ENCODE measurements around the gene KCNH1.
"Not testable (repeated sequence)": the region's sequence is repeated elsewhere in the genome, so short reads cannot be mapped to it uniquely, and the experiment has no call there.

KCNH1 gene

DNA sequence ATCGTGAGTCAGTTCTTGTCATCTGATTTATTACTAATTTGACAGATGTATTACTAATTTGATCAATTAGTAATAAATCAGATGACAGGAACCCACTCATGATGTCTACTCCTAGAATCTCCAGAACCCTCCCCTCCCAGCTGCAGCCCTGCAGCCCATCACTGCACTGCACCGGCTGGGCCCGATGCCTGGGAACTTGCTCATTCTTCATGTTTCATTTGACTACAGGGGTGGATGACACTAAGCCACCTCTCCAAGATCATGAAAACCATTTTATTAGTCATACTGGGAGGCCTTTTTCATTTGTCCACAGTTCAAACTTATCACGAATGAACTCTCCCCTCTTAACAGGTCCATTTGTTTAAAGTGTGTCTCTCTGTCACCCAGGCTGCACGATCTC is 41.0 kb downstream of the KCNH1 start:
- no peak for DNase-seq

DNA sequence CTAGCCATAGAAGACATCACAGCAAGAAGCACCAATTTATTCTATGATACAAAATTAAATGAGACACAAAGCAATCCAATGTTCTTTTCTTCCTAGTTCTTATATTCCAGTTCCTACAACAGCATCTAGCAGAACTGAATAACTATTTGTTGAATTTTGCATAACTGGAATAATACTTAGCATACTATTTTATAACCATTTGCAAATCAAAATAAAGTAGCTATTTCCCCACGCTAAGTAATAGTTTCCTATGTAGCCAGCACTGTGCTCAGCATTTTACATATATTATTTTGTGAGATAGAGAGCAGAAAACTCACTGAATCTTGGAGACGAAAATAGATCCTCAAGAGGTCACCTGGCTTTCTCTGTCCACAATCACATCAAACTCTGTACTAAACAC is 42.1 kb downstream of the KCNH1 start:
- no peak for DNase-seq

DNA sequence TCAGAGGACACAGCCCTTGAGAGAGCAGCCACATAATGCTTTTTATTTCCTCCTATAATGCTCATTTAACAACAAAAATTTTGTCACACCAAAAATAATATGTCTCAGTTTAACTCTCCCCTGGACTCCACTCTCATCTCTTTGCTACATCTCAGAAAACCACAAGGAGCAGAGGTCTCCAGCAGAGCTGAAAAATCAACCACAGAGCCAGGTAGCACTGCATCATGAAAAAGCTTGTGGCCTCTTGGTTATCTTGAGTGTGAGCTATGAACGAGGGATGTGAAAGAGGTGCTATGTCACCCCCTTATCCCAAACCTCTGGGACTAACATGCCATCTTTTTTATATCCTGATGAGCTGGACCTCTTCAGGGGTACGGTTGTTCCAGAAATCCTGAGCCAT is 44.4 kb downstream of the KCNH1 start:
- DNase-seq: no peak

DNA sequence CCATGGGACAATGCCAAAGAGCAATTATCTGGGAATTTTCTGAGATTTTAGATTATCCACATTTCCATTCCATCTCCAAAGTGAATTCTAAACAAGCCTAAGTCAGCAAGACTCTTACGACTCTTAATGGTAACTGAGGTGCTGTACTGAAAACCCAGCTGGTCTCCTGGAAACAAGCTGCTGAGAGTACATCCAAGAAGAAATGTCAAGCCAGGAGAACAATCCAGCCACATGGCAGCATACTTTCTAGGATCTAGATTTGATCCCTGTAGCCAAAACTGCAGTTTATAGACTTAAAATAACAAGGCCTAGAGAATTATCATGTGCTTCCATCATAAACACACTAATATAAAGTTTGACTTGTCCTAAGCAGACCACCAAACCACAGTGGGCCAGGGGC is 45.8 kb downstream of the KCNH1 start:
- no peak for DNase-seq

DNA sequence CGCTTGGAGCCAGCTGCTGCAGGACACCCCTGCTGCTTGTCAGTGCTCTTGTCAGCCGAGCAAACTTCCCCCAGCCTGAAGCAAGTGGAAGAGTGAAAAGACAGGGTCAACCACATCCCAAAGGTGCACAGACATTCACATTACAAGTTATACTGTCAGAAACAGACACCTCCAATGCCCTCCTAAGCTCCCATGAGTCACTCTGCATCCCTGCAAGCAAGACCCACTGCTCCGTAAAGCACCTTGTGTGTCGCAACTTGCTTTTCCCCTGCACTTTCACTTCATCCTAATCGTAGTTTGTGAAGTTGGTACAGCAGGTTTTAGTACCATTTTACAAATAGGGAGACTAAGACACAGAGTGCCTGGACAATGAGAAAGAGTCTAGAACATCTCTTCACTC is 51.1 kb downstream of the KCNH1 start:
- DNase-seq: no peak

DNA sequence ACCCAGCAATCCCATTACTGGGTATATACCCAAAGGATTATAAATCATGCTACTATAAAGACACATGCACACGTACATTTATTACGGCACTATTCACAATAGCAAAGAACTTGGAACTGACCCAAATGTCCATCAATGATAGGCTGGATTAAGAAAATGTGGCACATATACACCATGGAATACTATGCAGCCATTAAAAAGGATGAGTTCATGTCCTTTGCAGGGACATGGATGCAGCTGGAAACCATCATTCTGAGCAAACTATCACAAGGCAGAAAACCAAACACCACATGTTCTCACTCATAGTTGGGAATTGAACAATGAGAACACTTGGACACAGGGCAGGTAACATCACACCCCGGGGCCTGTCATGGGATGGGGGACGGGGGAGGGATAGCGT is 52.5 kb downstream of the KCNH1 start:
- DNase-seq: not testable (repeated sequence)

DNA sequence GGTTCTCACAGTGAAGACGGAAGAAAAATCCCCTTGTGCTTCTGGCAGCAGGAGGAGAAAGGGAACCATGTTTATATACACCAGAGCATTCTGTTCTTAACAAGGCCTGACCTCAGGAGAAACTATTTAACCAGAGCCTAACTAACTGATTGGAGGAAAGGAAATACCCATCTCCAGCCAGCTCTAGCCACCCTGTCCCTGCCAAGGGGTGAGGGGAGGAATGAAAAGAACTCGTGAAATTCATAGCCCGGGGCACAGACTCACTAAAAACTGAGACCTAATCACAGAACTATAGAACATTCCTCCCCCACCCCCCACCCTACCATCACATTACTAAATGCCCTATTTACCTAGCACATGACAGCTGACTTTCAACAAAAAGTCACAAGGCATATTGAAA is 65.0 kb downstream of the KCNH1 start:
- no peak for DNase-seq

DNA sequence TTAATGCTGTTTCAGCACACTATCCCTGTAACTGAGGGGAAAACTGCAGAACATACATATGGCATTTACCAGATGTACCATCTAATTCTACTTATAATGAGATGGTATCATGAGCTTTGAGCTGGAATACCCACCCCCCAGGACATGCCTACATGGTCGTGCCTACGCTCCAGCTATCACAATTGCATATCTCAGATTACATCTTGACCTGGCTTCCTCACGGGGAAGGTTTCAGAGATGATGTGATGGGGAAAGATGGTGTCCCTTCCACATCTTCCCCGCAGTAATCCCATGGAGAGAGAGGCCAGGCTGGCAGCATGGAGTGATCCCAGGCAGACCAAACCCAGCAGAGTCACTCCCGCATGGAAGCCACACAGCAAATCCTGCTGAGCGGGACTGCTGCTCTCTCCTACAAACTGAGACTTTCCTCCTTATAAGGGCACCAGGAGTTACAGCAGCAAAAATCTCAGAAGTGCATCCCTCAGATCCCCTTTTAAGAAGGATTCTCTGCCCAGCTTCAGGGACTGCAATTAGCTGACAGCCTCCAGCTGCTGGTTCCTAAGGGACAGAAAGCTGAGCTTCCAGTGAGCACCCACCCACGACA is 67.1 kb downstream of the KCNH1 start:
- DNase-seq: no peak

DNA sequence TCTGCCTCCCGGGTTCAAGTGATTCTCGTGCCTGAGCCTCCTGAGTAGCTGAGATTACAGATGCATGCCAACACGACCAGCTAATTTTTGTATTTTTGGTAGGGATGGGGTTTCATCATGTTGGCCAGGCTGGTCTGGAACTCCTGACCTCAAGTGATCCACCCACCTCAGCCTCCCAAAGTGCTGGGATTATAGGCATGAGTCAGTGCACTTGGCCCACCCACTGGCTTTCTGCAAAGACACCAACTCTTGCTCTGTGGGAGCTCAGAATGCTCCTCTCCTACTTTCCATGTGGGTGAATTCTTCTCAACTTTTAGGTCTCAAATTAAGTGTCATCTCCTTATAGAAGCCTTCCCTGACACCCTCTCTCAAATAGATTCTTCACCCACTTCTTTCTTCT is 92.1 kb downstream of the KCNH1 start:
- DNase-seq: not testable (repeated sequence)

DNA sequence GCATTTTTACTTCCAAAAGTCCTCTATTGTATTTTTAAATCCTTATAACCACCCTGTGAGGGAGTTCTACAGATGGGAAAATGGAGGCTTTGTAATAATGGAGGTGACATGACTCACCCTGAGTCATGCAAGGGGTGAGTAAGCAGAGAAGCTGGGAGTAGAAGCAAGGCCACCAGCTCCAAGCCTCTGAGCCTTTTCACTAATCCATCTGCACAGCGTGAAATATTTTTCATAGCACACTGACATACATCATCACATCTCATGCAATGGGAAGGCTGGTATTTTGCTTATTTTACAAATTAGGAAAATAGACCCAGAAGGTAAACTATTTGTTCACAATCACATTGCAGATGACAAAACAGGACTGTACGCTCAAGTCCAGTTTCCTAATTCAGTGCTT is 96.9 kb downstream of the KCNH1 start:
- no peak for DNase-seq

DNA sequence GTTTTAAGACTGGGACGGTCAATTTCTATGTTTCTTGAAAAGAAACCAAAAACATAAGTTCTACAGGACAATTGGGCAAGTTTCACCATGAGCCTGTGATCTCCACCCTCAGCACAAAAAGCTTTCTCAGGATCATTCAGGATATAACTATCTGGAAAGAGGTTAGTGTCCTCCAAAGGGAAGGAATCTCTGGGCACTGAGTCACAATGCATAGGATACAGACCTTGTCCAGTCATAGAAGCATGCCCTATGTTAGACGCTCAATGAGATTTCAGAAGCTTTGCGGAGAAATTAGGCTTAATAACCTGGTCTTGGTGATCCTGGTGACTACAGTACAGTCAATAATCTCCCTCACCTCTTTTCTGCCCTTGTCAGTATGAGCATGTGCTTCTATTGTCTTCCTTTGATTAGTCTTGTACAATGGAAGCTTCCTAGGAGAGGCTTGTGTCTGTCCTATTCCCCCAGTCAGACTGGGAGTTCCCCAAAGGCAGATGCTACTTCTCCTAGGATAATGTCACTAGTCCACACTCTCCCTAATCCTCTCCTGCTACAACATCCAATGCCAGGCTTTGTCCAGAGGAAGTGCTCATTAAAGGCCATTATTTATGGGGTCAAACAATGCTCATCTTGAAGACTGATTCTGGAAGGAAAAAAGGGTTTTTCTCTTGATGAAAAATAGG is 97.4 kb downstream of the KCNH1 start:
- DNase-seq: no peak

DNA sequence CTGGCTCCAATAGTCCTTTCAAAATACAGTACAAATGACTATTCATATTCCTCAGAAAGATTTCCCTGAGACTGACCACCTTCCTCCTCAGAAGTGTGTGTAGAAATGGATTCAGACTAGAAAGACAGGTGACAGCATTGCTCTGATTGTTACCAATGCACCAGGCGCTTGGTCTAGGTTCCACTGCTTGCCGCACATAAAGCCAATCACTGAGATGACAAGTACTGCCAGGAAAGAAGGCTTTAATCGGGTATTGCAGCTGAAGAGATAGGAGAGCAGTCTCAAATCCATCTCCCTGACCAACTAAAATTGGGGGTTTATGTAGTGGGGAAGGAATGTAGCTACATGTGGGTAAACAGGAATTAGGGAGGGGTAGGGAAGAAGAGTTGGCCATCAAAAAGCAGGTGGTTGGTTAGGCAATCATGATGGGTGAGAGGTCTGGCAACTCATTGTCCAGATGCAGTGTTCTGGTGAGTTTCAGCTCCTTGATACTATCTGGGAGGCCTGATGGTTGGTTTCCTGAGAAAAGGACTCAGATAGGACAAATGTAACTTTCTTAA is 98.0 kb downstream of the KCNH1 start:
- DNase-seq: no peak

DNA sequence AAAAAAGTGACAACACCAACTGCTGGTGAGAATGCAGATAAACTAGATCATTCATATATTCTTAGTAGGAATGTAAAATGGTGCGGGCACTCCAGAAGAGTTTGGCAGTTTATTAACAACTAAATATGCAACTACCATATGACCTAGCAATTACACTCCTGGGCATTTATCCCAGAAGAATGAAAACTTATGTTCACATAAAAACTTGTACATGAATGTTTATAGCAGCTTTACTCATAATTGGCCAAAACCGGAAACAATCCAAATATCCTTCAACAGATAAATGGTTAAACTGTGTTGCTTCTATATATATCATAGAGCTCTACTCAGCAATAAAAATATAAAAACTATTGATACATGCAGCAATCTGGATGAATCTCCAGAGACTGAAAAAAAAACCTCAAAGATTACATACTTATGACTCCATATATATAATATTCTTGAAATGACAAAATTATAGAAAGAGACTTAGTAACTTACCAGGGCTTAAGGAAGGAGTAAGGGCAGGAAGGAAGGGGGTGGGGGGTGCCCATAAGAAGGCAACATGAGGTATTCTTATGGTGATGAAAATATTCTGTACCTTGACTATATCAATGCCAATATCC is 99.9 kb downstream of the KCNH1 start:
- no peak for DNase-seq

DNA sequence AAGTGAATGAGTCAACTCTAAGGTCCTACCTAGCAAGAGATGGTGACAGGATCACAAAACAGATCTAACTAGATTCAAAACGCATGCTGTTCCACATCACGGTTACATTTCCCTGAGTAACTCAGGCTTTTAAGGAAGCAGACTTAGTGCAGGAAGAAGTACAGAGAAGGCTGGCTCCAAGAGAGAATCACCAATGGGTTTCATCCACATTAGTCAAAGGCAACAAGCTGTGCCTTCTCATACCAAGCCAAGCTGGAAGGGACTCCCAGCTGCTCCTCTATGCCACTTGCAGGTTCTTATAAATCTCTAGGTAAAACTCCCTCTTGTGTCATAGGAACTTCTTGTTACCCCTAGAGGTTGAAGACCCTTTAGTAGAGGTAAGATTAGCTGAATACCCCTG is 109.0 kb downstream of the KCNH1 start:
- DNase-seq: no peak

DNA sequence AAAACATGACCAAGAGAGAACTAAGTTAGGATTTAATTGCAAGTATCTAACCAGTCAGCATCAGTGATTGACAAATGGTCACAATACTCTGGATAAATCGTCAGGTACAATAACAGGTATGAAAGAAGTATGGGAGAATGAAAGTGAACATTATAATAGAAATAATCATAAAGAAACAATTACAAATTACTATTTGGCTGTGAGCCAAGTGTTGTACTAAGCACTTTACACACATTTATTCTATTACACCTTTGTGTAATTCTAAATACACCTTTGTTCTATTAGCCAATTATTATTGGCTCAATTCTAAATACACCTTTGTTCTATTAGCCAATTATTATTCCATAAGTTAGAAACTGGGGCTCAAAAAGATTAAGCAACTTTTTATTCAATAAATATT is 114.7 kb downstream of the KCNH1 start:
- no peak for DNase-seq

DNA sequence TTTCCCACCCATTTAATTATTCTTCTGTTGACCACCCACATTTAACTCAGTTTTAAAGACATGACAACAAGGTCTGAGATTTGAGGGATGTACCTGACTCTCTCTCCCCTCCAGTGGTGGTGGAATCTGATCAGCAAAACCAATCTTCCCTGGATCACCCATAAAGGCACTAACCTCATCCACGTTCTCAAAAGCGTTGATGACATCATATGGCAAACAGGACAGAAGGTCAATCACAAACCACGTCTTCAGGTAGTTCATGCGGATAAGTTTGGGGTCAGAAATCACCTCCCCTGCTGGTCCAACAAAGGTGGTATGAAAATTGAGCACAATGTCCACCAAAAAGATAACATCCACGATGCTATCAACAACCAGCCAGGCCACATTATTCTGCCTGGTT is 115.3 kb downstream of the KCNH1 start:
- no peak for DNase-seq

DNA sequence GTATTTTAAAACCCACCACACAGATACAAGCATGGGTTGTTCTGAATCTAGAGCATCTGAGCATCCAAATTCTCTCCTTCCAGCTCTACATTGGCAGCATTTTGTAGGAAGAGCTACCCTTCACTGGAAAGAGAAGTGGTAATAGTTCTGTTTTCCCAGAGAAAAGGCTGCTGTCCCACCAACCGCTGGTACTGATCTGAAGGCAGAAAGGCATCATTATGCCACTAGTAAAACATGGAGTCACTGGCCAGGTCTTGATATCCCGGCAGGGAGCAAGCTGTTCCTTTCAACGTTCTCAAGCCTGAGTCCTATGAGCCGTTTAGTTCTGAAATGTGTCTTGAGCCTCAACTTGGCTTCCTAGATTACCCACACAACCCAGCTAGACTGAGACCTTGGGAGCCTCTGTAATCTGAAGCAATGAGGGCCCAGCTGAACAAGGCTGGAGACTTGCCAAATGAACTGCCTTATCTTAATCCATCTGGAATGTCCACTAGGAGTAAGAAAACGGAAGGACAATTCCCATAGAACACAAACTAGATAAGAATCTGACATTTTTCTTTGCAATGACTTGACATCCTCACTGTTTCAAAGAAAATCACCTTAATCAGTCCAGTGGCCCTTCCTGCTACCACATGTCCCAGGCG is 116.8 kb downstream of the KCNH1 start:
- DNase-seq: no peak

DNA sequence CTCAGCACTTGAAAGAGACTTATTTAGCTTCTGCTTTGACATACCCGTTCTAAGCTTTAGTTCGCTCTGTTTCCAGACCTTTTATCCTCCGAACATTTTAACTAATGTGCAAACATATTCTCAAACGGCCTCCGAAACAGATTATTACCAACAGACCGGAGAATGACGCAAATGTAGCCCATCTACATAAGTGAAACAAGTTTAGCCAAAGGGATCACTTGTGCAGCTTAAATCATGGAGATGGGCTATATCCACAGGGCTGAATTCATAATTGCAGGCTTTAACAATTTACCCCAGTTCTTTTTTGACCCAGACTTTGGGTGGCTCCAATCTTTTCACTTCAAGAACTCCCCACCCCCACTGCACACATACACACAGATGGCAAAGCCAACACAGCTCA is 119.7 kb downstream of the KCNH1 start:
- DNase-seq: no peak

DNA sequence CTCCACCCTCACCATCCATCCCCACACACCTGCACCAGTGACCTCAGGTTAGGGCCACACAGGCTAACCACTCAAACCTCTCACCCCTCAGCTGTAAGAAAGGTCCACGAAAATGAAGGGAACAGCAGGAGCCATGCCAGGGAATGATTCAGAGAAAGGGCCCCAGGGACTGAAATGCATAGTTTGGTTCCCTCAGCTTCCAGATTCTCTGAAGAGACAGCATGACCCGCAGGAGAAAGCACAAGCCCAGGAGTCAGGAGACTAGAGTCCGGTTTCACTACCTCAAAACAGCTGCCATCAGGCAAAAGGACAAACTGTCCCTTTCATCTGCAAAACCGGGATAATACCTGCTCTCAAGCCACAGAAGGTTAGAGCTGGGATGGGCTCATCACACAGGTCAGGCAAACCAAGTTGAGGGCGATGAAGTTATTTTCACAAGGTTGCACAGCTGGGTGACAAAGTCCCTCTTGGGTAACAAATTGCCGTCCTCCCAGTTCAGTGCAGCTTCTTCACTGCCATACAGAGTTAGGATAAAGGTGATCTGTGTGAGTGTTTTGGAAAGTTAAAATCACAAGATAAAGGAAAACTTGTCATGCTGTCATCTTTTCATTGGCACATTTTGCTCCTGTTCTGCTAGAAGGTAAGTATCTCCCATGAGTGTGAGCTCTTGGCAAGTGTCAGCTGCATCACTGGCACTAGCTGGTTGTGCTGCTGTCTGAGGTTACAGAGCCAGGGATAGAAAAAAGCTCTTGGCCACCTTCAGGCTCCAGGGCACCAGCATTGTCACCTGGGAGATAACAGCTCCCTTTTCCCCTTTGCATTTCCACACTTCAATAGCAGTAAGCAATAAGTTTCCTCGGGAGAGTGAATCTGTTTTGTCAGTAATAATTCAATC is 120.4 kb downstream of the KCNH1 start:
- no peak for DNase-seq

DNA sequence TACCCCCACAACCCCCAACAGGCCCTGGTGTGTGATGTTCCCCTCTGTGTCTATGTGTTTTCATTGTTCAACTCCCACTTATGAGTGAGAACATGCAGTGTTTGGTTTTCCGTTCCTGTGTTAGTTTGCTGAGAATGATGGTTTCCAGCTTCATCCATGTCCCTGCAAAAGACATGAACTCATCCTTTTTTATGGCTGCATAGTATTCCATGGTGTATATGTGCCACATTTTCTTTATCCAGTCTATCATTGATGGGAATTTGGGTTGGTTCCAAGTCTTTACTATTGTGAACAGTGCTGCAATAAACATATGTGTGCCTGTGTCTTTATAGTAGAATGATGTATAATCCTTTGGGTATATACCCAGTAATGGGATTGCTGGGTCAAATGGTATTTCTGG is 122.8 kb downstream of the KCNH1 start:
- DNase-seq: not testable (repeated sequence)

DNA sequence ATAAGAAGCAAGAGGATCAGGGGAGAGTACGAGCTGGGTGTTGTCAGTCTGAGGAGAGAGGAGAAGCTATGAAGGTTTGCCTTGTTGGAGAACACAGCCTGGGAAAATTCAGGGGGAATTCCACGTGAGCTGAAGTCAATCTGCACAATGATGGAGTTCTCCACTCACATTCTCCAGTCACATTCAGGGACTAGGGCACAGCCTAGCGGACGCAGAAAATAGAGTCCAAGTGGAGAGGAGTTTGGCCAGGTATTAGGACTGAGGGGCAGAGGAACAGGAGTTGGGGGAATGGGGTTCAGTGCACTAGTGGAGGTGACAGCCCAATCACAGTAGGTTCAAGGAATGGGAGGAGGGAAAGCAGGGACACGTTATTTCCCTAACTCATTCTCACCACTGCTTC is 124.0 kb downstream of the KCNH1 start:
- no peak for DNase-seq

DNA sequence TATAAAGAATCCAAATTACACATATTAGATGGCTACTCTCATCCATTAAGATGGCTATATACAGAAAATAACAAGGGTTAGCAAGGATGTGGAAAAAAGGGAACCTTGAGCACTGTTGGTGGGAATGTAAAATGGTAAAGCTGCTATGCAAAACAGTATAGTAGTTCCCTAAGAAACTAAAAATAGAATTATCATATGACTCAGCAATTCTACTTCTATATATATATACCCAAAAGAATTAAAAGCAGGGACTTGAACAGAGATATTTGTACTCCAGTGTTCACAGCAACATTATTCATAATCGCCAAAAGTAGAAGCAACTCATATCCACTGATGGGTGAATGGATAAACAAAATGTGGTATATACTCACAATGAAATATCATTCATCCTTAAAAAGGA is 126.1 kb downstream of the KCNH1 start:
- DNase-seq: no peak

DNA sequence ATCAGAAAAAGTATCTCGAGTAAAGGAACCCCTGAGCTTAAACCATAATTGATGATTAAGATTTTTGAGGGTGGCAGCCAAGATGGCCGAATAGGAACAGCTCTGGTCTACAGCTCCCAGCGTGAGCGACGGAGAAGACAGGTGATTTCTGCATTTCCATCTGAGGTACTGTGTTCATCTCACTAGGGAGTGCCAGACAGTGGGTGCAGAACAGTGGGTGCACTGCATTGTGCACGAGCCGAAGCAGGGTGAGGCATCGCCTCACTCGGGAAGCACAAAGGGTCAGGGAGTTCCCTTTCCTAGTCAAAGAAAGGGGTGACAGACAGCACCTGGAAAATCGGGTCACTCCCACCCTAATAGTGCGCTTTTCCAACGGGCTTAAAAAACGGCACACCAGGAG is 138.0 kb downstream of the KCNH1 start:
- DNase-seq: not testable (repeated sequence)

Measured in NCI-H1694 treated with DMSO at 0.1 percent for 48 hours (cell line).